ENCODE data around the gene ERFE. TPM values are rescaled to one million over a fixed set of nuclear protein-coding genes. Genes with fewer than 3 reads are reported as not detected.
A peak's percentile ranks its signal among the peaks of the same experiment; 100 is the strongest.

The ERFE gene
- total RNA-seq, 4 donors from 2014 or later = 0.46 to 3.3 (median 1.3) TPM

- H3K27ac ChIP-seq = no peak overlapping the region
- TF ChIP-seq CTCF (IDR thresholded peaks at IDR 0.05 in 4 of 5, conservative IDR thresholded peaks at IDR 0.05 in 1 of 5) (no peak), POLR2A (IDR thresholded peaks at IDR 0.05) (no peak)
- peaks cover 0 to 3% of the 10 kb centered on the region in 2 donors for H3K4me1 ChIP-seq
- H3K9me3 ChIP-seq = no peaks in the 10 kb centered on the region
- in situ Hi-C loops (cut with MboI; ENCODE audit: low sequenced_read_pairs in 4 of 4) = no loop called here
- no peaks in the 10 kb centered on the region for H3K27me3 ChIP-seq
- DNase-seq (no peak), ATAC-seq (peak in 1 of 2 donors; percentile 25)
- intact Hi-C loops (cut with DNase I; ENCODE audit: low total_unique reads) = no loop called here
- no peak overlapping the region for H3K4me3 ChIP-seq
- no peaks in the 10 kb centered on the region for H3K36me3 ChIP-seq
Observed at GRCh38 chr2:238127165-238128060, 31.4 kb upstream of the ERFE start.

DNA sequence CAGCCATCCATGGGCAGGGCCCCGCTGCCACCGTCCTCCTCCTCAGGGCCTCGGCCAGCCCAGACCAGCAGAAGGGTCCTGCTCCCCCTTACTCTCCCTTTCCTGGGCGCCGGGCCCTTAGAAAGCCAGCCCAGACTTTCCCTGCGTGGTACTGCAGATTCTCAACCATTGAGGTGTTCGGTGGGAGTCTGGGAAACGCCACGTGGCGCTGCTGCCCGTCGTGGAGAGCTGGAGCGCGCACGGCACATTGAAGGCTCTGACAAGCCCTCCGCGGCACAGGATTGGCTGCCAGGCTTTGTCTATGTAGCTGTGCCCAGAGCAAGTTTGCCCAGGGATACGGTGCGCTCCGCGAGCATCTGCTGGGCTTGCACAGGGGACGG is 30.7 kb upstream of the ERFE start:
- Histone ChIP-seq H3K27ac (no peak overlapping the region), H3K4me3 (no peak overlapping the region), H3K27me3 (no peaks in the 10 kb centered on the region), H3K36me3 (no peaks in the 10 kb centered on the region), H3K4me1 (peaks cover 0 to 3% of the 10 kb centered on the region in 2 donors), H3K9me3 (no peaks in the 10 kb centered on the region)
- in situ Hi-C loops (cut with MboI; ENCODE audit: low sequenced_read_pairs in 4 of 4) = no loop called here
- DNase-seq = no peak
- intact Hi-C loops (cut with DNase I; ENCODE audit: low total_unique reads) = no loop called here
- no peak for ATAC-seq
- no peak for TF ChIP-seq POLR2A (IDR thresholded peaks at IDR 0.05)
- no peak for TF ChIP-seq CTCF (IDR thresholded peaks at IDR 0.05 in 4 of 5, conservative IDR thresholded peaks at IDR 0.05 in 1 of 5)

- TF ChIP-seq POLR2A (IDR thresholded peaks at IDR 0.05) (no peak), CTCF (IDR thresholded peaks at IDR 0.05 in 4 of 5, conservative IDR thresholded peaks at IDR 0.05 in 1 of 5) (no peak)
- ATAC-seq = no peak
- in situ Hi-C loops (cut with MboI; ENCODE audit: low sequenced_read_pairs in 4 of 4) (no loop called here), intact Hi-C loops (cut with DNase I; ENCODE audit: low total_unique reads) (no loop called here)
- Histone ChIP-seq H3K4me3 (no peak overlapping the region), H3K27me3 (no peaks in the 10 kb centered on the region), H3K27ac (no peak overlapping the region), H3K36me3 (no peaks in the 10 kb centered on the region), H3K4me1 (peaks cover 0 to 3% of the 10 kb centered on the region in 2 donors), H3K9me3 (no peaks in the 10 kb centered on the region)
- DNase-seq = no peak
Observed at GRCh38 chr2:238128534-238129001, 30.2 kb upstream of the ERFE start.

DNA sequence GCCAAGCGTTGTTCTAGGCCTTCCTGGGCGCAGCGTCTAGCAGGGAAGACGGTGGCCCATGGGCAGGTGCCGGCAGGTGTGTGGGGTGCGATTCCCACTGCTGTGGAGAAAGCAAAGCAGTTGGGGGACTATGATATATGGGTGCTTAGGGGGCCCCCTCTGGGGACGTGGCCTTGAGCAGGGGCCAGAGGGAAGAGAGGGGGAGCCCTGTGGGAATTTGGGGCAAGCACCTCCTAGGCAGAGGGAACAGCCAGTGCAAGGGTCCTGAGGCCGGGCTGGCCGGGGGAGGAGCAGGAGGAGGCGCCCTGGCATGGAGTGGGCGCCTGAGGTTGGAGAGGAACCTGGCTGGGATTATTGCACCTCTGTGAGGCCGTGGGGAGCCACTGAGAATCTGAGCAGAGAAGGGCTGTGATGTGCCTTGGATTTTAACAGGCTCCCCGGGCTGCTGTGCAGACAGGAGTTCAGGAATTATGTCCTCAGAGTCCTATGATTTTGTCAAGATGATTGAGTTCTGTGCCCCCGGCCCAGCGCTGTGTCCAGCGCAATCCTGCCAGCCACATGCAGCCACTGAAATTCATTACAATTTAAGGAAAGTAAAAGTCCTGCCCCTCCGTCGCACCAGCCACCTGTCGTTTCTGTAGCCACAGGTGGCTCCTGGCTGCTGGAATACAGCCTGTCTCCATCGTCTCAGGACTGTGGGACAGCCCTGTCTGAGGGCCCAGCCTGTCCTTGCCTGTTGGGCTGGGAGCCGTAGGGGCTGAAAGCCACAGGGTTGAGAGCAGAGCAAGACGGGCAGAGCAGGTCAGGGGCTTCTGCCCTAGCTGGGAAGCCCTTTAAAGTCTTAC is 29.4 kb upstream of the ERFE start:
- ATAC-seq (no peak), DNase-seq (no peak)
- no peak for TF ChIP-seq POLR2A (IDR thresholded peaks at IDR 0.05)
- TF ChIP-seq CTCF (IDR thresholded peaks at IDR 0.05 in 4 of 5, conservative IDR thresholded peaks at IDR 0.05 in 1 of 5) = no peak
- intact Hi-C loops (cut with DNase I; ENCODE audit: low total_unique reads) = no loop called here
- H3K27me3 ChIP-seq = no peaks in the 10 kb centered on the region
- H3K9me3 ChIP-seq = no peaks in the 10 kb centered on the region
- in situ Hi-C loops (cut with MboI; ENCODE audit: low sequenced_read_pairs in 4 of 4) = no loop called here
- no peak overlapping the region for H3K27ac ChIP-seq
- H3K36me3 ChIP-seq = no peaks in the 10 kb centered on the region
- no peak overlapping the region for H3K4me3 ChIP-seq
- peaks cover 0 to 3% of the 10 kb centered on the region in 2 donors for H3K4me1 ChIP-seq

All from gastrocnemius medialis (tissue), 4 donors.